Omental fat pad (tissue), 4 donors: Measurements from ENCODE around the gene SLC24A3. TPM values are rescaled to one million over a fixed set of nuclear protein-coding genes. Genes with fewer than 3 reads are reported as not detected.

Source experiments
- ATAC-seq: fragments of 150-250 bp; one replicate; pipeline ENCODE4 v1.9.1; 2016; ENCODE audit warnings: mild to moderate bottlenecking, moderate library complexity; ENCODE audit not compliant: low FRiP score
- DNase-seq: peaks from one replicate; pipeline ENCODE4 v3.0.0-alpha.2; 2019; ENCODE audit warnings: low spot score
- CTCF ChIP-seq, 3 donors: fragments of 450-650 bp; IDR thresholded peaks; one replicate each; pipeline ENCODE4 v1.5.1; 2016 to 2017; ENCODE audit warnings: antibody characterized with exemption in 3 of 3, mild to moderate bottlenecking in 3 of 3, moderate library complexity in 2 of 3
- total RNA-seq, 4 donors: library from RNA; depleted of rRNA; stranded (reverse); fragments of >200 nt; gene quantifications; one replicate each; pipeline ENCODE4 v1.1.0, GENCODE V29; 2016

SLC24A3 gene
- total RNA-seq, 4 donors from 2014 or later: 6.3 to 14.0 (median 9.2) TPM

DNA sequence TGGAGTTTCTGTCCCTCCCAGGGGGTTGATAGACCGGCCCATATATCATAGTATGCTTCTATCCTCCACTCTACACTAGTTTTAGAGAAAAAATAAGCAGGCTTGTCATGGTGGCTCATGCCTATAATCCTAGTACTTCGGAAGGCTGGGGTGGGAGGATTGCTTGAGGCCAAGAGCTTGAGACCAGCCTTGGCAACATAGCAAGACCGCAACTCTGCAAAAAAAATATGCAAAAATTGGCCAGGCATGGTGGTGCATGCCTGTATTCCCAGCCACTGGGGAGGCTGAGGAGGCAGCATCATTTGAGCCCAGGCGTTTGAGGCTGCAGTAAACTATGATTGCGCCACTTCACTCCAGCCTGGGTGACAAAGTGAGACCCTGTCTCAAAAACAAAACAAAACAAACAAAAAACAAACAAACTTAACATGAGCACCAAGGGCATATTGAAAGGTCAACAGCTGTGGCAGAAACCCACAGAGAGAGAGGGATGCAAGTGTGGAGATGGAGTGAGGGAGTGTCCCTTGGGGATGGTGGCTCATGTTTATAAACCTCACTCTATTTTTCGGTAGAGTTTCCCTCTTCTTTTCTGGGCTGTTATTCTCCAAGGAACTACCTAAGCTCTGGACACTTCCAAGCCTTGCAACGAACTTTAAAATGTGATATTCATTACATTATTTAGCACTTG, 24.1 kb downstream of the SLC24A3 start:
- TF ChIP-seq CTCF (IDR thresholded peaks at IDR 0.05): no peak
- DNase-seq (no peak), ATAC-seq (no peak)

- ATAC-seq: no peak
- DNase-seq: no peak
- no peak for TF ChIP-seq CTCF (IDR thresholded peaks at IDR 0.05)
Measured at GRCh38 chr20:19241440-19241839, 29.0 kb downstream of the SLC24A3 start.

- DNase-seq: no peak
- TF ChIP-seq CTCF (IDR thresholded peaks at IDR 0.05): no peak
- no peak for ATAC-seq
Measured at GRCh38 chr20:19244291-19244690, 31.8 kb downstream of the SLC24A3 start.

DNA sequence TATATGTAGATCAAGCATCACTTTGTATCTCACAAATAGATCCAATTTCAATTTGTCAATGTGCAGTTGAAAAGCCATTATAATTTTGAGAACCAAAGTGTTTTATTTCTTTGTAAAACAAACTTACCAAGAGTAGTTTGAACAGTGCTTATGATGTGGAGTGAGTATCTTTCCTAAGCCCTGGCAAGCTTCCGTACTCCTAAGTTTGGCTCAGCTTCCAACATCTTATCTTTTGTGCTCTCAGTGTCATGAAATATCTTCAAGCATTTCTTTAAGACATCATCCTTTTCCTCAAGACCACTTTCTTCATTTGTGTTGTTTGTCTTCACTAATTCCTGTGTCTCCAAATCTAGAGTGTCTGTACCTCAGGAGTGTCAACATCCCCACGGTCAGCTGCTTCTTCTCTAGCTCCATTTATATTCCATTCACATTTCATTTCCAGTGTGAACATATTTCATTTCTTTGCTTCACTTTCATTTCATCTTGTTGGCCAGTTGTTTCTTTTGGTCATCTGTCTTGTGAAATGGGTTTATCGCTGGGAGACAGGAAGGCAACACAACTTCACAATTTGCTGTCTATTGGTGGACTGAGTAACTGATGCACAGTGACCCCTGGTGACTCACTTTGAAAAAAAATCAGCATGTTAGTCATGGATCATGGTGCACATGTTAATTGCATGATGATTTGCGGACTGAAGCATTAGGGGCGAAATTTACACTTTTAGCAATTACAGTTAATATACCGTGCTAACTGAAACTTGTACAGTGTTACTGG, 36.9 kb downstream of the SLC24A3 start:
- DNase-seq (no peak), ATAC-seq (peak; percentile 81)
- TF ChIP-seq CTCF (IDR thresholded peaks at IDR 0.05): no peak

DNA sequence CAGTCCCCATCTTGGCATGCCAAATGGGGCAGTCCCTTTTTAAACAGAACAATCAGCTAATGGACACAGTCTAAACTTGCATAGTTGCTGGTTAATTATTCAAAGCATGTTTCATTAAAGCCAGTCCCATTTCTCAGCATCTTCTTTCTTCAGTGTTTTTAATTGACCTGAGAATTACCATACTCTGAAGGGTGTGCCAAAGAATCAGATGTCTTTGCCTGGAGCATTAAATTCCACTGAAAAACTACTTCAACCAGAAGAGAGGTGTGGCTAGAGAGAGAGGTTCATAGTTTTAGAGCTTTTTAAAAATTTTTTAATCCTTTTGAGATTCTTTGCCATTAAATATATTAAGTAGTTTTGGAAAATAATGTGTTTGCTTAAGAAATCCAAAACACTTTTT, 37.9 kb downstream of the SLC24A3 start:
- no peak for DNase-seq
- no peak for ATAC-seq
- TF ChIP-seq CTCF (IDR thresholded peaks at IDR 0.05): no peak

DNA sequence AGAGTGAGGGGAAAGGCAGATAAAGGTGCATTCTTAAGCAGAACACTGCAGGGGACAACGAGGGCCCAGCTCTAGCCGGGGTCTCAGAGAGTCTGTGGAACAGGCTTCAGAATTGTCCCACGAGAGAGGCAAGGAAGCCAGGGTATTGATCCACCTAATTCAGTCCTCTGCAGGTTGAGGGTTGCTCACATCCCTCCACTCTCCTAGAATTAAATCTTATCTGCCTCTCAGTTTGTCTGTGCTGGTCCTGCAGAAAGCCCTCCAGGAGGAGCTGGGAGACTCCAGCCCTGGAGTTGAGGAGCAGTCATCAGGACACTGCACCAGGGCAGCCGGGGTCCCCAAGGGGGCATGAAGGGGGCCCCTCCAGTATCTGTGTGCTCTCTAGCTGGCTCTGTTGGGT, 39.1 kb downstream of the SLC24A3 start:
- ATAC-seq: no peak
- no peak for TF ChIP-seq CTCF (IDR thresholded peaks at IDR 0.05)
- no peak for DNase-seq

- ATAC-seq (no peak), DNase-seq (no peak)
- no peak for TF ChIP-seq CTCF (IDR thresholded peaks at IDR 0.05)
Measured at GRCh38 chr20:19251958-19252357, 39.5 kb downstream of the SLC24A3 start.
